Fibroblast of peridontal ligament (primary cell): ENCODE results near the gene PGBD5.

Experiments
- DNase-seq: peaks from one replicate; pipeline ENCODE4 v3.0.0-alpha.2; 2010; ENCODE audit errors: extremely low read depth

The PGBD5 gene

DNA sequence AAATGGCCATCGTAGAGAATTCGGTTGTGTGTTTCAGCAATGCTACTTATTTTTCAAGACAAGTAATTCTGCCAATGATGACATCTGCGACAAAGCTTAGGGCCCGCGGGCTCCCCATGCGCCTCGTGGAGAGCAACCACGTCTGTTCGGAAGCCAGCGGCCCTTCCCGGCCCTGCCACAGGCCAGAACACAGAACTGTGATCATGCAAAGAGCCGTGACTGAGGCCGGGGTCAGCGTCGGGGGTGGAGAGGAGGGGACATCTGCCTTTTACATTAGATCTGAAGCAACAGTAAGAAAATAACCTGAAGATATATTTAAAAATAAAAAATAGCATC is 103.7 kb downstream of the PGBD5 start:
- DNase-seq = no peak

GRCh38 chr1:230321741-230322420 is 104.3 kb downstream of the PGBD5 start:
- no peak for DNase-seq

DNA sequence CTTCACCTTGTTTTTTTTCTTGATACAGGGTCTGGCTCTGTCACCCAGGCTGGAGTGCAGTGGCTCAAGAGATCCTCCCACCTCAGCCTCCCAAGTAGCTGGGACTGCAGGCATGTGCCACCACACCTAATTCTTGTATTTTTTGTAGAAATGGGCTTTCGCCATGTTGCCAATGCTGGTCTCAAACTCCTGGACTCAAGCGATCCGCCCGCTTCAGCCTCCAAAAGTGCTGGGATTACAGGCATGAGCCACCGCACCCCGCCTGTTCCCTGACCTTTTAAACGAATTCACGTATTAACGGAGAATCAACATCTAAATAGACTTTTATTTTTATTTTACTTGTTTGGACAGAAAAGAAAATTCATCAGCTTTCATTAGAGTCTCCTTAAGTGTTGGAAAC is 104.8 kb downstream of the PGBD5 start:
- no peak for DNase-seq

DNA sequence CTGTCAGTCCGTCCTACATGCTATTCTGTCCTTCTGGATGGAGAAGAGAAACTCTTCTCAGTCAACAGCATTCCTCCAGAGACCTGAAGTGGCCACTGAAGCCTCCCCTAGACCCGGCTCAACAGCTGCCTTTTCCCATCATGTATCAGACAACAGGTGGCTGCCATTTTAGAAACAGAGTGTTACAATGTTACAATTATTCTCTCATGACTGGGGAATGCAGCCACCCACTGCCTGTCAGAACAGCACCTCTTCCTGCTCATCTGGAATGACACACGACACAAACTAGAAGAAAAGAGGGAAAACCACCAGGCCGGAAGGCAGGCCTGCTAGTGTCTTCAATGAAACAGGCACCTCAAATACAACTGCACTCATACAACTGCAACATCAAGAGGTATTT is 105.3 kb downstream of the PGBD5 start:
- no peak for DNase-seq

DNA sequence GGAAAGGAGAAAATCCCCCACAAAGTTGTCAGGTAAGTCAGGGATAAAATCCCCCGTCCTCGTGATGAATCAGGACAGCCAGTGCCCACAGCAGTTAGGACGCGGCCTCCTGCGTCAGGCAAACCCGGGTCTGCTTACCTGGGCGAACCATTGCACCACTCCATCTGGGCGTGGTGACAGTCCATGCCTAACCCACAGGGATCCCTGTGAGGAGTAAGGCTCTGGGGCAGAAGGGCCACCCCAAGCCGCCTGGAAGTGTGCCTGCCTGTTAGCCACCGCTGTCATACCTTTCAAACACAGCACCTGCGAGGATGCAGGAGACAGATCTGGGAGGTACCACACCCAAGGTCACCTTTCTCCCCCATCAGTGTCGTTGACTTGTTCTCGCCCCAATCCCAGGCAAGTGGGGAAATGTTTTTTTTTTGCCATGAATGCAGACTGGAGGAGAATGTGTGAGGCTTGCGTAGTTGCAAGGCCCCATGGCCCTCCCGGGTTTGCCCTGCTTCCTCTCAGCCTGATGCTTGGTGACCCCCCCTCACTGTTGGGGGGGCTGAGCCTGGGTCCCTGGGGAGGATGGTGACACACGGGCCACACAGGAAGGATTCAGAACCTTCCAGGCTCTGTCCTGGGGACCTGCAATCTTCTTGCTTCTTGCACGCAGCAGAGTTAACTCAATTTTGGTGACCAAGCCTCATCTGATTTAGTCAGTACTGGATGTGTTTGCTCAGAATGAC is 107.0 kb downstream of the PGBD5 start:
- no peak for DNase-seq

DNA sequence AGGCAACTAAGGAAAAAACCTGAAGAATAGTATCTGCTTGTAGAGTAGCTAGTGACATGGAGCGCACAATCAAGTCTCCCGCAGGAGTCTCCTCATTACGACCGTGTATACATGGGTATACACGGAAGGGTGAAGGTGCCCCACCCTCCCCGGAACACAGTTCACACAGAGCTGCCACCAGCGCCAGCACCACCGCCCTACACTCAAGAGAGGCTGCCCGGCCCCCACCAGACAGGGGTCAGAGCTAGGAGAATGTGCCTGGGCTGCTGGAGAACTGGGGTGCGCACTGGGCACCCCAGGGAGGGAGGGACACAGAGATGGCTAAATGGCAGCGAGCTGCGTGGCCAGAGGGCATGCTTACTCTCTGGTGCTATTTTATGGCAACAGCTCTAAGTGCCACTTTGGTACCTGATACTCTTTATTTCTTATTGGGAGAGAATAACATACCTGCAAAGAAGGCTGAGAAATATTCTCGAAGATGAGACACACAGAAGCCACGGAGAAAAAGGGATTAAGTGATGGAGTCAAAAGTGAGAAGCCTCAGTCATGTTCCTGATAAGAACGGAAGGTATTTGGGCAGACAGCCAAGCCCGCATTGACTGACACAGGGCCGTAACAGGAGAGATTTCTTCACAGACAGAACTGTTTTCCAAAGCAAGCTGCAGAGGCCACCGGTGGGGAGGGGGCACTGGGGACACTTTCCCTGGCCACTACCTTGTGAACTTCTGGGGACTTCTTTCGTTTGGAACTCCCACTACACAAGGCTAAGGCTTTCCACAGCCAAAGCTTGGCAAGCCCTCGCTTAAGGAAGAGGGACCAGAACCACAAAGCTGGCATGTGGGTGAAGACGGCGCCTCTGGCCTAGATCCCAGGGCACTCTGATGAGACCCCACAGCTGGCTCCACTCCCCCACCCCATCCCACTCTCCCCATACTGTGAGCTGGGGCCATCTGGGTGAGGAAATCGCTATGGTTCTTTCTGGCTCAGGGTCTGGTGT is 108.0 kb downstream of the PGBD5 start:
- no peak for DNase-seq

GRCh38 chr1:230316864-230317745 is 109.0 kb downstream of the PGBD5 start:
- no peak for DNase-seq

DNA sequence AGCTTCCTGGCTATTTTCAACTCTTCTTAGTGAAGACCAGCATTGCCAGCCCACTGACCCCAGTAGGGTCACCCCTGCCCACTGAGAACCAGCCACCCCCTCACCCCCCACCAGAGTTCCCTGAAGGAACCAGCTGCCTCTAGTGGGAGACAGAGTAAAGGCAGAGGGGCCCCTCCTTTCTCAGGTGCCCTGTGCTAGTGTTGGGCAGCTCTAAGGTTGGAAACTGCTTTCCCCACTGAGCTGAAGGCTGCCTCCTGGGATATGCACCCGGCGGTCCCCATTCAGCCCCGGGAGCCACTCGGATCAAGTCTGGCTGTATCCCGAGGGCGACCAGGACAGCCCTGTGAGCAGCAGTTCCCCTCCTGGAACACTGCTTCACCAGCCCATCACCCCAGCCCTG is 111.0 kb downstream of the PGBD5 start:
- DNase-seq = no peak

- DNase-seq = no peak
These were observed 112.0 kb downstream of the PGBD5 start for GRCh38 chr1:230314142-230314470.

- DNase-seq = no peak
These were observed 112.5 kb downstream of the PGBD5 start for GRCh38 chr1:230313453-230314141.

DNA sequence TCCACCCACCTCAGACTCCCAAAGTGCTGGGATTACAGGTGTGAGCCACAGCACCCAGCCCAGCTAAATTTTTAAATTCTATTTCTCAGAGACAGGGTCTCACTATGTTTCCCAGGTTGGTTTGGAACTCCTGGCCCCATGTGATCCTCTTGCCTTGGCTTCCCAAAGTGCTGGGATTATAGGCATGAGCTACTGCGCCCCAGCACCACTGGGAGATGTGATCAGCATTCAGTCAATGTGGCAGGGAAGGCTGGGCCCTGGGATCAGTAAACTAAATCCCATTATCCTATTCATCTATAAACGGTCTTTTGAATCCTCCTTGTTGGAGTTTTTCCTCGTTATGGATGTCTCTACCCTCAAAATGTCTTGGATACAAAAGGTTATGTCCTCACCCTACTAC is 113.5 kb downstream of the PGBD5 start:
- no peak for DNase-seq

DNA sequence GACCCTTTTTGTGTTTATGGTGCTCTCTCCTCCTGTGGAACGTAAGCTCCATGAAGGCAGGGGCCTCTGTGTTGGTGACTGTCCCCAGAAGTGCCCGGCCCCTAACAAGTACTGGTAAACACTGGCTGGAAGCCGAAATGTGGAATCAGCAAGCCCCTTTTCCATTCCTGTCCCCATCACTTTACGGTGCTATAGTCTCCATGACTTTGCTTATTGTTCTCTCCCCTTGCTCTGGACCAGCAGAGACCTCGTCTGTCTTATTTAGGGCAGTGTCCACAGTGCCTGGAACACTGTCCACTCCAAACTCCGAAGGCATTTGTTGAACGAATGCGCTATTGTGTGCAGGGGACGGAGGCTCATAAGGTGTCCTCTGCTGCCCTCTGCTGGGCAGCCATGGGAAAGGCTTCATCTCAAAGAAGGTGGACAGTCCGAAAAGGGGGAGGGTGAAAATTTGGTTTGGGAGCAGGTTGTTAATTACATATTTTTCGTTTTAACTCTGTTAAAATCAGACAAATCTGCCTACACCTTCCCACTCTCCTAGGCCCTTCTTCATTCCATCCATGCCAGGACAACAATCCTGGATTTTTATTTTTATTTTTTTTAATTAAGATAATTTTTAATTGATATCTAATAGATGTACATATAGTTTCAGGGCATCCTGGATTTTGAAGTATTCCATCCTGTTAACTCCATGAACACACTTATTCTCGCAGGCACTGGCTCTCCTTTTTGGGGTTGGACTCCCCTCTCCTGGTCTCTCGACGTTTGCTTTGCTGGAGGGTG is 115.6 kb downstream of the PGBD5 start:
- peak; percentile 79 for DNase-seq

GRCh38 chr1:230309646-230310177 is 116.4 kb downstream of the PGBD5 start:
- DNase-seq = no peak

- no peak for DNase-seq
These were observed 117.3 kb downstream of the PGBD5 start for GRCh38 chr1:230308821-230309220.

DNA sequence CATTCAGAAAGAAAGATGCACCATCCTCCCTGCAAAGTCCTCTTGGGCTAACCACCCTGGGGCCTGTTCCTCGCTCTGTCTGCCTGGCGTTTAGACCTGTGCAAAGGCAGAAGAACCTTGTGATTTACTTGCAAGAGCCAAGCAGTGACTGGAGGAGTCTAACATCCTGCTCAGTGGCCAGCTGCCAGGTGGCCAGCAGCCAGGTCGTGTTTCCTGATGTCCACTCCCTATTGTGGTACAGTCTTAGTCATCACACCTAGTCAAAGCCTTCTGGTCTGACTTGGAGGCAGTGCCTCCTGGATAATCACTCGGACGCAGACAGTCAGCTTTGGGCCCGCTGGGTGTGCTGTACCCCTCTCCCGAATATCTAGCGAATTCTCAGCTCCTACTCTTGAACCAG is 118.1 kb downstream of the PGBD5 start:
- DNase-seq = peak; percentile 9

DNA sequence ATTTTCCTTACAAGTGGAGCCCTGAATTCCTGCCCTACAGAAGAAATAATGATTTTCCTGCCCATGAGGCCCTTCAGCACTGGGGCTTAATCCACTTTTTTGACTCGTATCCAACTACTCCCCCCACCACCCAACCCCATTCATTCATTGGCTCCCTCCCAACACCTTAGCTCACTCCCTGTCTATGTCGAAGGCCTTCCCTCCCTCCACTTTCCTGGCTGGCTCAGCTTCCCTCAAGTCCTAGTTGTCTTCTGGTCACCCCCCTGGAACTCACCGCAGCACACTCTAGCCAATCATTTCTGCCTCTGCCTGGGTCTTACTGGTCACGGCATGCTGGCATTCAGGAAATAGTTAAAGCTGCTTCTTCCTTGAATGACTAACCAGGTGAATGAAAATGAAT is 118.9 kb downstream of the PGBD5 start:
- DNase-seq = no peak

GRCh38 chr1:230306169-230306568 is 120.0 kb downstream of the PGBD5 start:
- DNase-seq = no peak

DNA sequence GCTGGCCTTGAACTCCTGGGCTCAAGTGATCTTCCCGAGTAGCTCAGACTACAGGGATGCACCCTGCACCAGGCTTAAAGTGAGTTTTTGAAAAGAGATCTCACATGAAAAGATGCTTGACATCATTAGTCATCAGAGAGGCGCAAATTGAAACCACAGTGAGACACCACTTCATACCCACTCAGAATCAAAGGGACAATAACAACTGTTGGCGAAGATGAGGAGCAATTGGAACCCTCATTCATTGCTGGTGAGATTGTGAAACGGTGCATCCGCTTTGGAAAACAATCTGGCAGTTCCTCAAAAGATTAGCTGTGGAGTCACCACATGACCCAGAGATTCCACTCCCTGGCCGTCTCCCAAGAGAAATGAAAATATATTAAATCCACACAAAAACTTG is 122.3 kb downstream of the PGBD5 start:
- DNase-seq = peak; percentile 28

- no peak for DNase-seq
These were observed 123.1 kb downstream of the PGBD5 start for GRCh38 chr1:230303069-230303468.

DNA sequence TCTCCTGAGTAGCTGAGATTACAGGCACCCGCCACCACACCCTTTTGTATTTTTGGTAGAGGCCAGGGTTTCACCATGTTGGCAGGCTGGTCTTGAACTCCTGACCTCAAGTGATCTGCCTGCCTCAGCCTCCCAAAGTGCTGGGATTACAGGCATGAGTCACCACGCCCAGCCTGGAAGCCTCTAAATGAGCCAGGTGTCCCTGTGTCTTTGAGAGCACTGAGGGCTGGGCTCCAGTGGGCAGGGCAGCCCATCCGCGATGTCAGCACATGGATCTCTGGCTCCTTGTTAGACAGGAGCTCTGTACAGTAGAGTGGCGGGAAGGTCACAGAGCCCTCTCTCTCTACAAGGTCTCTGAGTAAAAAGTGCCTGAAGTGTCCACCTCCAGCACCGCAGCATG is 124.3 kb downstream of the PGBD5 start:
- no peak for DNase-seq
